H1 (cell line): ENCODE results near the gene MKRN2OS. TPM values are rescaled to one million over a fixed set of nuclear protein-coding genes. Genes with fewer than 3 reads are reported as not detected.

Experiments used
- CTCF ChIA-PET: fragments of 300-600 bp; sonication (Branson Sonifier 250); formaldehyde crosslinking; loops from one replicate; lab custom pipeline; 2021; ENCODE audit not compliant: partially characterized antibody; lab: Charles Lee
- POLR2A ChIA-PET: fragments of 300-600 bp; sonication (Branson Sonifier 250); formaldehyde crosslinking; loops from one replicate; lab custom pipeline; 2021; ENCODE audit warnings: inconsistent platforms; ENCODE audit not compliant: partially characterized antibody; lab: Charles Lee
- DNase-seq, 2 experiments: peaks; one replicate each; pipeline versions ENCODE4 v3.0.0 to v3.0.0-alpha.2; 2010 to 2022; ENCODE audit warnings: low spot score in 2 of 2, low read depth in 1 of 2, mixed read lengths in 1 of 2
- FAIRE-seq: peaks from 2 replicates; lab custom pipeline; 2011; peaks lifted over from hg19 to GRCh38; lab: Jason Lieb, UNC
- H2AFZ ChIP-seq: 2 replicates; pipeline ENCODE4 v1.8.1; 2012; ENCODE audit warnings: low read length, inconsistent platforms
- H2AK5ac ChIP-seq: 2 replicates; pipeline ENCODE4 v1.6.1; 2013; ENCODE audit warnings: low read depth, low read length
- H2BK120ac ChIP-seq: replicated peaks from 2 replicates; pipeline ENCODE3; 2013; ENCODE audit warnings: low read depth, low read length, inconsistent platforms
- H2BK12ac ChIP-seq: 2 replicates; pipeline ENCODE4 v1.6.1; 2013; ENCODE audit warnings: low read depth, low read length
- H2BK15ac ChIP-seq: 2 replicates; pipeline ENCODE4 v1.6.1; 2013; ENCODE audit warnings: low read length
- H2BK20ac ChIP-seq: 2 replicates; pipeline ENCODE4 v1.6.1; 2013; ENCODE audit warnings: low read length
- H2BK5ac ChIP-seq: 2 replicates; pipeline ENCODE4 v1.6.1; 2013; ENCODE audit warnings: low read depth, low read length
- H3K14ac ChIP-seq: 2 replicates; pipeline ENCODE4 v1.6.1; 2013; ENCODE audit warnings: inconsistent platforms; ENCODE audit not compliant: insufficient read length
- H3K18ac ChIP-seq: 2 replicates; pipeline ENCODE4 v1.6.1; 2013; ENCODE audit warnings: low read length; ENCODE audit errors: extremely low read depth
- H3K23ac ChIP-seq: 2 replicates; pipeline ENCODE4 v1.6.1; 2013; ENCODE audit warnings: inconsistent platforms; ENCODE audit not compliant: insufficient read length
- H3K23me2 ChIP-seq: 2 replicates; pipeline ENCODE4 v1.6.1; 2013; ENCODE audit warnings: low read depth, low read length
- H3K27ac ChIP-seq: 2 replicates; pipeline ENCODE4 v1.6.1; 2011; ENCODE audit warnings: low read depth, low read length, inconsistent platforms
- H3K27me3 ChIP-seq, 4 experiments: replicated peaks in 1 of 4; 1 replicate in 1 of 4; 2 replicates in 3 of 4; pipeline versions ENCODE4 v1.6.1 to v1.8.1; 2011 to 2013; ENCODE audit warnings: low read length in 3 of 4, mild to moderate bottlenecking in 3 of 4, inconsistent platforms in 2 of 4, mixed read lengths in 2 of 4, moderate library complexity in 1 of 4; ENCODE audit not compliant: control insufficient read depth in 3 of 4, insufficient read depth in 3 of 4; ENCODE audit errors: extremely low read depth in 1 of 4
- H3K36me3 ChIP-seq, 4 experiments: 2 replicates each; pipeline versions ENCODE4 v1.6.1 to v1.8.1; 2011 to 2013; ENCODE audit warnings: mild to moderate bottlenecking in 4 of 4, low read length in 3 of 4, moderate library complexity in 2 of 4, control low read depth in 1 of 4, inconsistent platforms in 1 of 4; ENCODE audit not compliant: insufficient read depth in 4 of 4, control insufficient read depth in 2 of 4
- H3K4ac ChIP-seq: replicated peaks from 2 replicates; pipeline ENCODE3; 2013; ENCODE audit warnings: low read length, low read depth, mixed read lengths, inconsistent platforms; ENCODE audit not compliant: insufficient read length
- H3K4me1 ChIP-seq, 4 experiments: replicated peaks in 1 of 4; 1 replicate in 1 of 4; 2 replicates in 3 of 4; pipeline versions ENCODE4 v1.6.1 to v1.8.1; 2011 to 2013; ENCODE audit warnings: low read length in 3 of 4, inconsistent platforms in 2 of 4, mixed read lengths in 1 of 4; ENCODE audit not compliant: insufficient read depth in 4 of 4, control insufficient read depth in 3 of 4
- H3K4me2 ChIP-seq, 2 experiments: 2 replicates each; pipeline versions ENCODE4 v1.6.1 to v1.8.1; 2011 to 2013; ENCODE audit warnings: low read depth in 2 of 2, low read length in 2 of 2, control low read depth in 1 of 2, inconsistent platforms in 1 of 2, mild to moderate bottlenecking in 1 of 2; ENCODE audit not compliant: insufficient read depth in 1 of 2
- H3K4me3 ChIP-seq, 4 experiments: fragments of 200-600, 300-600 bp in 1 of 4; sonication (generic), shearing (Covaris generic), sonication (Bioruptor Twin) in 1 of 4; 2 replicates each; pipeline versions ENCODE4 v1.5.1 to v1.8.1; 2011 to 2016; ENCODE audit warnings: low read length in 4 of 4, low read depth in 3 of 4, control low read depth in 2 of 4, inconsistent platforms in 2 of 4, mild to moderate bottlenecking in 2 of 4, mixed read lengths in 1 of 4, moderate library complexity in 1 of 4; ENCODE audit not compliant: insufficient read depth in 2 of 4; ENCODE audit errors: extremely low read depth in 1 of 4
- H3K56ac ChIP-seq: replicated peaks from 2 replicates; pipeline ENCODE3; 2013; ENCODE audit warnings: low read depth, mild to moderate bottlenecking, mixed read lengths, low read length, inconsistent platforms; ENCODE audit not compliant: insufficient read length
- H3K79me1 ChIP-seq: 2 replicates; pipeline ENCODE4 v1.6.1; 2013; ENCODE audit warnings: low read depth, low read length, control low read depth
- H3K79me2 ChIP-seq, 2 experiments: 2 replicates each; pipeline versions ENCODE4 v1.6.1 to v1.8.1; 2012 to 2013; ENCODE audit warnings: low read length in 2 of 2, mild to moderate bottlenecking in 2 of 2, inconsistent platforms in 1 of 2; ENCODE audit not compliant: insufficient read depth in 2 of 2, control insufficient read depth in 1 of 2
- H3K9ac ChIP-seq, 4 experiments: replicated peaks in 1 of 4; 1 replicate in 1 of 4; 2 replicates in 3 of 4; pipeline versions ENCODE4 v1.6.1 to v1.8.1; 2011 to 2013; ENCODE audit warnings: low read depth in 3 of 4, low read length in 3 of 4, control low read depth in 2 of 4, mild to moderate bottlenecking in 2 of 4, moderate library complexity in 2 of 4, inconsistent platforms in 1 of 4; ENCODE audit errors: extremely low read depth in 1 of 4
- H3K9me3 ChIP-seq, 2 experiments: 2 replicates each; pipeline versions ENCODE4 v1.6.1 to v1.8.1; 2012 to 2013; ENCODE audit warnings: mild to moderate bottlenecking in 2 of 2, moderate library complexity in 2 of 2, control low read depth in 1 of 2, inconsistent platforms in 1 of 2, low read depth in 1 of 2, low read length in 1 of 2, mixed read lengths in 1 of 2; ENCODE audit not compliant: insufficient read depth in 2 of 2
- H4K20me1 ChIP-seq, 2 experiments: replicated peaks in 1 of 2; 2 replicates each; pipeline versions ENCODE3 to v1.8.1; 2011 to 2013; ENCODE audit warnings: inconsistent platforms in 2 of 2, low read length in 2 of 2, mild to moderate bottlenecking in 1 of 2; ENCODE audit not compliant: insufficient read depth in 2 of 2, control insufficient read depth in 1 of 2
- H4K5ac ChIP-seq: 2 replicates; pipeline ENCODE4 v1.6.1; 2013; ENCODE audit warnings: low read length, low read depth, mixed read lengths, inconsistent platforms; ENCODE audit not compliant: insufficient read length
- H4K8ac ChIP-seq: 2 replicates; pipeline ENCODE4 v1.8.0; 2013; ENCODE audit warnings: mild to moderate bottlenecking, moderate library complexity, low read length, inconsistent platforms; ENCODE audit not compliant: insufficient read depth; ENCODE audit errors: extremely low read depth
- H4K91ac ChIP-seq: replicated peaks from 2 replicates; pipeline ENCODE3; 2013; ENCODE audit warnings: low read length, mixed read lengths, inconsistent platforms; ENCODE audit not compliant: insufficient read length
- CEBPB ChIP-seq: IDR thresholded peaks from 2 replicates; pipeline ENCODE4 v1.6.1; 2012; ENCODE audit warnings: low read depth, low read length
- PHF8 ChIP-seq: fragments of 200-600 bp; sonication (generic); conservative IDR thresholded peaks from 2 replicates; pipeline ENCODE4 v1.7.1; 2012; ENCODE audit warnings: low read depth, mild to moderate bottlenecking, inconsistent platforms, low read length, moderate library complexity
- WGBS, 2 experiments: shearing (Covaris generic) in 1 of 2; methylation state at CpG; one replicate each; pipeline versions ENCODE4 v1.1.6 to v1.1.7; 2013 to 2015; ENCODE audit warnings: low lambda C conversion rate in 2 of 2, mixed read lengths in 2 of 2, inconsistent platforms in 1 of 2, low coverage in 1 of 2, missing lambda C conversion rate in 1 of 2; ENCODE audit not compliant: insufficient replicate concordance in 2 of 2, insufficient coverage in 1 of 2, insufficient read length in 1 of 2; ENCODE audit errors: extremely low coverage in 1 of 2, missing lambda C conversion rate in 1 of 2; 5-methylcytosine and 5-hydroxymethylcytosine counted together
- polyA plus RNA-seq, 7 experiments: library from polyadenylated mRNA; depleted of rRNA in 3 of 7; stranded (reverse) in 5 of 7; unstranded in 2 of 7; fragments of >200 nt in 5 of 7; fragments of 200-250 nt in 2 of 7; gene quantifications; 1 replicate in 5 of 7; 2 replicates in 1 of 7; 4 replicates in 1 of 7; pipeline versions ENCODE4 v1.2.1 to v1.2.3, GENCODE V29; 2011 to 2013; ENCODE audit warnings: missing spikeins in 2 of 7, mixed read lengths in 2 of 7
- total RNA-seq: library from RNA; stranded (reverse); fragmentation: NEBNext Ultra II Directional; extraction: Animal tissue kit (Norgen Biotek cat#: 25700); gene quantifications from 2 replicates; pipeline ENCODE4 v1.2.1, GENCODE V29; 2021

The MKRN2OS gene
- total and polyA plus RNA-seq, 2 of the 8 experiments (the other 6 are each of a cell fraction or from before 2014, with no cell fraction given) = 0.15 to 0.41 TPM

DNA sequence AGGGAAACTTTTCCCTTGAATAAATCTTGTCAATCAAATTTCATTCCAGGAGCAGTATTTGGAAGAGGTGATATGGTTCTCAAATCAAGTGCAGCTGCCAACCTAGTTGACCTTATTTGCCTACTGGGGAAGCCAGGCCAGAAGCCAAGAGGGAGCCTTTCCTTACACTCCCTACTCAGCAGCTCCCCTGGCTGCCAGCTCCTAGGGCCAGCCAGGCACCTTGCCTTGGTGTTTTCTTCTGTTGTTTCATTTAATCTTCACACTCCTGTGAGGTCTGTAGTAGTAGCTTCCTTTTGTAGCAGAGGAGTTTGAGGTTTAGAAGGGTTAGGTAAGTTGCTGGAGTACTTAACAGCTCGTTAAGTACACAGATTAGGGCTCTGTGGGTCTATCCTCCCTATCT is 22.6 kb downstream of the MKRN2OS start:
- POLR2A ChIA-PET = interaction anchor here (0.6 to 1.2 kb wide), 2 partner anchors 14 to 45 kb away, joined by 3 read pairs; no protein-coding TSS in a partner anchor

More for the DNA sequence above, 22.6 kb downstream of the MKRN2OS start:
- H2AFZ ChIP-seq = no peak overlapping the region
- no peaks in the 10 kb centered on the region for H3K9me3 ChIP-seq
- no peaks in the 10 kb centered on the region for H3K27me3 ChIP-seq
- H3K4me3 ChIP-seq = no peak overlapping the region
- H3K23ac ChIP-seq = no peak overlapping the region
- peaks cover 0 to 2% of the 10 kb centered on the region in 2 experiments for H4K20me1 ChIP-seq
- no peaks in the 10 kb centered on the region; the same call in 1 of the 2 replicates for H3K23me2 ChIP-seq
- no peak overlapping the region for H4K5ac ChIP-seq
- no peak overlapping the region for H2BK15ac ChIP-seq
- H4K8ac ChIP-seq = no peak overlapping the region
- H3K36me3 ChIP-seq = peaks cover 2 to 30% (median 14%) of the 10 kb centered on the region in 4 experiments; a peak in 7 of 8 replicates
- H3K27ac ChIP-seq = no peak overlapping the region
- peaks cover 2% of the 10 kb centered on the region; the same call in 1 of the 2 replicates for H3K79me1 ChIP-seq
- H3K79me2 ChIP-seq = no peaks in the 10 kb centered on the region
- CTCF ChIA-PET = interaction anchor here (0.8 to 1.4 kb wide), 3 partner anchors 14 to 18 kb away, joined by 3 to 4 read pairs (median 3); no protein-coding TSS in a partner anchor
- H3K18ac ChIP-seq = no peak overlapping the region
- FAIRE-seq (no peak), DNase-seq (no peak)
- no peak overlapping the region for H2BK5ac ChIP-seq
- 100% methylated on average over 1 of the region's 1 CpG; no CpG with 5 or more reads in 1 of the 2 experiments for WGBS, 2 experiments
- no peak overlapping the region for H3K9ac ChIP-seq
- TF ChIP-seq CEBPB = no peak
- no peak for TF ChIP-seq PHF8
- no peak overlapping the region for H2BK120ac ChIP-seq
- H3K4me2 ChIP-seq = no peak overlapping the region
- no peak overlapping the region for H3K56ac ChIP-seq
- H3K4ac ChIP-seq = no peak overlapping the region
- H3K4me1 ChIP-seq = no peaks in the 10 kb centered on the region
- no peak overlapping the region for H2BK20ac ChIP-seq
- no peak overlapping the region for H2BK12ac ChIP-seq
- no peak overlapping the region for H3K14ac ChIP-seq
- H4K91ac ChIP-seq = no peak overlapping the region
- no peak overlapping the region for H2AK5ac ChIP-seq
